Measurements from ENCODE around the gene PRKRA. TPM values are rescaled to one million over a fixed set of nuclear protein-coding genes. Genes with fewer than 3 reads are reported as not detected.

The PRKRA gene
- total and polyA plus RNA-seq, 4 experiments from 2014 or later, result 51.0 to 83.0 (median 54.7) TPM

GRCh38 chr2:178385595-178386148 is 65.3 kb downstream of the PRKRA start:
- Histone ChIP-seq H3K4me1 (ENCODE audit: insufficient read depth, low read length) (no peaks in the 10 kb centered on the region), H3K4me3 (ENCODE audit: low read length in 2 of 2) (no peak overlapping the region), H3K27me3 (ENCODE audit: insufficient read depth, low read length) (no peaks in the 10 kb centered on the region), H3K36me3 (ENCODE audit: insufficient read depth, low read length) (no peaks in the 10 kb centered on the region), H3K27ac (ENCODE audit: low read depth, low read length) (no peak overlapping the region), H3K9me3 (ENCODE audit: control insufficient read depth in 1 of 2, low read length in 2 of 2) (no peaks in the 10 kb centered on the region)
- ChIA-PET POLR2A (ENCODE audit: partially characterized antibody) (no interaction called here), CTCF (ENCODE audit: partially characterized antibody) (interaction anchor here (1.2 kb wide), 1 partner anchor 9 kb away, joined by 3 read pairs; no protein-coding TSS in a partner anchor)
- Mint-ChIP-seq H3K4me1 (peaks cover 0 to 8% (median 1%) of the 10 kb centered on the region in 4 donors), H3K27me3 (peaks cover 3 to 9% of the 10 kb centered on the region in 2 donors), H3K9me3 (no peaks in the 10 kb centered on the region), H3K4me3 (no peak overlapping the region), H3K36me3 (no peaks in the 10 kb centered on the region), H3K27ac (no peak overlapping the region)
- intact Hi-C loops (cut with micrococcal nuclease), result no loop called here
- DNase-seq, result no peak

GRCh38 chr2:178383718-178384117 is 67.3 kb downstream of the PRKRA start:
- H3K4me3 ChIP-seq (ENCODE audit: low read length in 2 of 2), result no peak overlapping the region
- CTCF ChIA-PET (ENCODE audit: partially characterized antibody), result no interaction called here
- peaks cover 5 to 9% of the 10 kb centered on the region in 2 donors for H3K27me3 Mint-ChIP-seq
- H3K36me3 Mint-ChIP-seq, result no peaks in the 10 kb centered on the region
- no peaks in the 10 kb centered on the region for H3K4me1 ChIP-seq (ENCODE audit: insufficient read depth, low read length)
- no peaks in the 10 kb centered on the region for H3K9me3 ChIP-seq (ENCODE audit: control insufficient read depth in 1 of 2, low read length in 2 of 2)
- no peak for DNase-seq
- H3K36me3 ChIP-seq (ENCODE audit: insufficient read depth, low read length), result no peaks in the 10 kb centered on the region
- H3K27ac Mint-ChIP-seq, result no peak overlapping the region
- no peak overlapping the region for H3K27ac ChIP-seq (ENCODE audit: low read depth, low read length)
- no peaks in the 10 kb centered on the region for H3K9me3 Mint-ChIP-seq
- no peak overlapping the region for H3K4me3 Mint-ChIP-seq
- H3K27me3 ChIP-seq (ENCODE audit: insufficient read depth, low read length), result no peaks in the 10 kb centered on the region
- H3K4me1 Mint-ChIP-seq, result peaks cover 0 to 8% (median 1%) of the 10 kb centered on the region in 4 donors
- intact Hi-C loops (cut with micrococcal nuclease), result no loop called here
- POLR2A ChIA-PET (ENCODE audit: partially characterized antibody), result no interaction called here

Other genes with a start within 250 kb of the PRKRA start
- gene PJVK, start 203 bp upstream of the PRKRA start, total RNA-seq, result 1 to 10 TPM; 3.6 to 4.1 TPM
- gene PJVK, start 203 bp upstream of the PRKRA start, polyA plus RNA-seq, result under 1 TPM; 0.23 to 0.32 TPM
- under 1 TPM; 0.79 to 0.80 TPM for gene FKBP7, start 27.4 kb upstream of the PRKRA start, total RNA-seq
- gene FKBP7, start 27.4 kb upstream of the PRKRA start, polyA plus RNA-seq, result 1 to 10 TPM; 2.1 to 2.2 TPM
- 10 to 100 TPM; 30.1 to 31.9 TPM for gene PLEKHA3, start 29.3 kb upstream of the PRKRA start, total RNA-seq
- 10 to 100 TPM; 28.8 to 35.8 TPM for gene PLEKHA3, start 29.3 kb upstream of the PRKRA start, polyA plus RNA-seq

Data from CD4-positive, alpha-beta memory T cell (primary cell).